GM23248 (cell line): ENCODE results near the gene TTC23. TPM values are rescaled to one million over a fixed set of nuclear protein-coding genes. Genes with fewer than 3 reads are reported as not detected.

ENCODE experiments used
- DNase-seq: peaks from one replicate; pipeline ENCODE4 v3.0.0-alpha.2; 2015
- H2AFZ ChIP-seq: fragments of 200-600 bp; sonication (generic); 2 replicates; pipeline ENCODE4 v1.6.1; 2016; ENCODE audit warnings: antibody characterized with exemption
- H3F3A ChIP-seq: fragments of 200-600 bp; sonication (generic); 2 replicates; pipeline ENCODE4 v1.6.1; 2016; ENCODE audit warnings: mild to moderate bottlenecking, antibody characterized with exemption, mixed run types; ENCODE audit not compliant: insufficient read depth
- H3K27ac ChIP-seq: fragments of 200-600 bp; sonication (generic); 2 replicates; pipeline ENCODE4 v1.5.1; 2016; ENCODE audit warnings: mild to moderate bottlenecking
- H3K27me3 ChIP-seq: fragments of 200-600 bp; sonication (generic); replicated peaks from 2 replicates; pipeline ENCODE4 v1.6.1; 2016; ENCODE audit warnings: mild to moderate bottlenecking; ENCODE audit not compliant: insufficient read depth
- H3K36me3 ChIP-seq: fragments of 200-600 bp; sonication (generic); 2 replicates; pipeline ENCODE4 v1.6.1; 2016; ENCODE audit warnings: low read depth, mild to moderate bottlenecking
- H3K4me1 ChIP-seq: fragments of 200-600 bp; sonication (generic); 2 replicates; pipeline ENCODE4 v1.6.1; 2016; ENCODE audit warnings: mild to moderate bottlenecking; ENCODE audit not compliant: insufficient read depth
- H3K4me2 ChIP-seq: fragments of 200-600 bp; sonication (generic); one replicate; pipeline ENCODE4 v1.6.1; 2016; ENCODE audit warnings: mild to moderate bottlenecking; ENCODE audit not compliant: unreplicated experiment
- H3K4me3 ChIP-seq: fragments of 200-600 bp; sonication (generic); 2 replicates; pipeline ENCODE4 v1.5.1; 2016; ENCODE audit warnings: mild to moderate bottlenecking
- H3K79me2 ChIP-seq: fragments of 200-600 bp; sonication (generic); 2 replicates; pipeline ENCODE4 v1.6.1; 2016; ENCODE audit warnings: mild to moderate bottlenecking; ENCODE audit not compliant: insufficient read depth
- H3K9ac ChIP-seq: fragments of 200-600 bp; sonication (generic); 2 replicates; pipeline ENCODE4 v1.6.1; 2016; ENCODE audit warnings: mild to moderate bottlenecking
- H3K9me2 ChIP-seq: fragments of 200-600 bp; sonication (generic); 2 replicates; pipeline ENCODE4 v1.6.1; 2016; ENCODE audit warnings: mixed run types, mild to moderate bottlenecking, moderate library complexity; ENCODE audit not compliant: insufficient read depth
- H3K9me3 ChIP-seq: fragments of 200-600 bp; sonication (generic); one replicate; pipeline ENCODE4 v1.6.1; 2017; ENCODE audit warnings: low read depth
- H4K20me1 ChIP-seq: fragments of 200-600 bp; sonication (generic); 2 replicates; pipeline ENCODE4 v1.6.0; 2016; ENCODE audit not compliant: insufficient read depth
- EZH2 ChIP-seq: fragments of 200-600 bp; sonication (generic); IDR thresholded peaks from 2 replicates; pipeline ENCODE4 v1.6.1; 2018; ENCODE audit warnings: antibody characterized with exemption, mild to moderate bottlenecking; ENCODE audit not compliant: insufficient read depth, poor library complexity, severe bottlenecking
- EZH2phosphoT487 ChIP-seq: fragments of 200-600 bp; sonication (generic); IDR thresholded peaks from 2 replicates; pipeline ENCODE4 v1.6.1; 2018; ENCODE audit warnings: antibody characterized with exemption, moderate library complexity, mild to moderate bottlenecking, low read depth; ENCODE audit not compliant: insufficient read depth
- WGBS, 2 experiments: methylation state at CpG; one replicate each; pipeline ENCODE4 v1.1.6; 2015 to 2017; ENCODE audit warnings: low lambda C conversion rate in 2 of 2, low coverage in 1 of 2; ENCODE audit errors: missing lambda C conversion rate in 2 of 2; 5-methylcytosine and 5-hydroxymethylcytosine counted together
- in situ Hi-C: fragments of 300-500 bp; cut with MboI; formaldehyde crosslinking; loops from 2 replicates; pipeline ENCODE4 v1.15.0; 2020
- polyA plus RNA-seq: library from polyadenylated mRNA; unstranded; fragments of >200 nt; fragmentation: Nextera tagmentation; extraction: Ambion mirVana; gene quantifications from 2 replicates; pipeline ENCODE4 v1.2.1, GENCODE V29; 2016
- total RNA-seq: library from RNA; depleted of rRNA; stranded (reverse); fragments of >200 nt; shearing (Covaris generic); gene quantifications from 2 replicates; pipeline ENCODE4 v1.2.3, GENCODE V29; 2014

The TTC23 gene
- total and polyA plus RNA-seq, 2 experiments from 2014 or later, result 10.8 to 18.6 TPM

DNA sequence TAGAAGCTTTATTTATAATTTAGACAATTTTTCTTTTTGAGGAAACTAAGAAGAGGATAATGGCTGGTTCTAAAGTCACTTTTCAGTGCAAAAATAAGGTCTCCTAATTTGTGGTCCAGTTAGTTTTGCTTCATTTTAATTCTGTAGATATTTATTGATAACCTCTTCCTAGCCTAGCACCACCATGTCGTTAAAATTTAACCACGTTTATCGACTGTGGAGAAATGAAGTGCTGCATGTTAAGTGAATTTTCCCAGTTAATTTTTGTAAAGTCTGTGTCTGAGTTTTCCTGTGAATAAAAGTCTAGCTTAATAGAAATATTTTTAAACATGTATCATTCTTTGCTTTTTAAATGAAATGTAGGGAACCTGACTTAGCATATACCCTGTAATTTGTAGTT lies 18.6 kb upstream of the TTC23 start:
- H3K9ac ChIP-seq, result no peak overlapping the region
- H3F3A ChIP-seq, result no peaks in the 10 kb centered on the region
- no peak for TF ChIP-seq EZH2phosphoT487
- in situ Hi-C loops, result loop anchor here (25.0 kb wide), 1 partner anchor 1069 kb away; the partner anchor contains the start of gene ADAMTS17
- WGBS, 2 experiments, result 96 to 98% methylated on average over 3 of the region's 3 CpGs
- H3K27ac ChIP-seq, result no peak overlapping the region
- no peak for DNase-seq
- H3K9me3 ChIP-seq, result no peaks in the 10 kb centered on the region
- no peaks in the 10 kb centered on the region for H3K36me3 ChIP-seq
- H3K27me3 ChIP-seq, result no peaks in the 10 kb centered on the region
- H4K20me1 ChIP-seq, result no peaks in the 10 kb centered on the region
- H3K9me2 ChIP-seq, result no peaks in the 10 kb centered on the region
- H3K79me2 ChIP-seq, result no peaks in the 10 kb centered on the region
- no peak overlapping the region for H3K4me2 ChIP-seq
- no peak overlapping the region for H2AFZ ChIP-seq
- no peaks in the 10 kb centered on the region for H3K4me1 ChIP-seq
- H3K4me3 ChIP-seq, result no peak overlapping the region

DNA sequence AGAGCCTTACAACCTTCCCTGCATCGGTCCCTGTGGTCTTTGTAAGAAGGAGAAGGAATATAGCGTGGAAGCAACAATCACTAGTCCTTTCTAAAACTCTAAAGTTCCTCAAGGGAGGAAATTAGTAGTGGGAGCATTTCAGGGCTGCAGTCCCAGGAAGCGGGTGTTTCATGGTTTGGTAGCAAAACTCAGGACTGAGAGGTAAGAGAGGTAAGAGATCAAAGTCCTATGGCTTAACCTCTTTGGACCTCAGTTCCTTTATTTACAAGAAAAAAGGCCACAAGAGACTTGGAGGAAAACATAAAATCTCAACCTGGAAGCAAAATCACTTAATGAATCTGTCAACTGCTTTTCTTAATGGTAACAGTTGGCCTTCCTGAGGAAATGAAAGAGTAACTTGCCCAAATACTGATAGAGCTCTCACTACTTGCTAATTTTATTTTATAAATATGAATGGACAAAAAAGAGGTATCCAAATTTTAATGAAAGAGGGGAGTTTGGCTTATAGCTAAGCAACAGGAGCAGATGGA lies 16.2 kb upstream of the TTC23 start:
- in situ Hi-C loops, result loop anchor here (25.0 kb wide), 1 partner anchor 1072 kb away; the partner anchor contains the start of gene ADAMTS17
- H3K27me3 ChIP-seq, result no peaks in the 10 kb centered on the region
- H3K4me1 ChIP-seq, result no peaks in the 10 kb centered on the region
- TF ChIP-seq EZH2phosphoT487 (no peak), EZH2 (no peak)
- 96 to 100% methylated on average over 3 of the region's 3 CpGs for WGBS, 2 experiments
- no peak for DNase-seq
- H3K4me2 ChIP-seq, result no peak overlapping the region
- H3K9ac ChIP-seq, result no peak overlapping the region
- H3K4me3 ChIP-seq, result no peak overlapping the region
- H3F3A ChIP-seq, result no peaks in the 10 kb centered on the region
- no peaks in the 10 kb centered on the region for H3K36me3 ChIP-seq
- no peaks in the 10 kb centered on the region for H3K9me3 ChIP-seq
- no peaks in the 10 kb centered on the region for H3K79me2 ChIP-seq
- H2AFZ ChIP-seq, result no peak overlapping the region
- H3K9me2 ChIP-seq, result no peaks in the 10 kb centered on the region
- H3K27ac ChIP-seq, result no peak overlapping the region
- no peaks in the 10 kb centered on the region for H4K20me1 ChIP-seq

DNA sequence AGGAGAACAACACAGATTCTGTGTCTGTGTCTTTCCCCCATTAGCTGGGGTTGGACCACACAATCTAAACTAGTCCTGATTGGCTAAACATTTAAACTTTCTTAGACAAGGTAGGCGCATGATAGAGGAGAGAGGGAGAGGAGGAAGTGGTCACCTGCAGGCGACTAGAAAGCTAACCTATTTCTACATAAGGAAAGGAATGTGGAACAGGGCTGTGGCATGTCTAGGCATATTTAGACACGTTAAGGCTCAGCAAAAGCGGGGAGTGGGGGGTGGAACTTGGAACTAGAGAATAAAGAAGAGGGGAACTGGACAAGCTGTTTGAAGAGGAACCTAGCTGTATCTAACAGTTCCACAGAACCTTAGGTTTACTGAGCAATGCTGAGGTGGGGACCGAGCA lies 14.7 kb upstream of the TTC23 start:
- 83 to 100% methylated on average over 5 of the region's 5 CpGs for WGBS, 2 experiments
- in situ Hi-C loops, result loop anchor here (25.0 kb wide), 1 partner anchor 1073 kb away; the partner anchor contains the start of gene ADAMTS17
- H3K4me1 ChIP-seq, result no peaks in the 10 kb centered on the region
- H4K20me1 ChIP-seq, result no peaks in the 10 kb centered on the region
- no peaks in the 10 kb centered on the region for H3K27me3 ChIP-seq
- no peak overlapping the region for H2AFZ ChIP-seq
- no peaks in the 10 kb centered on the region for H3K79me2 ChIP-seq
- H3K9ac ChIP-seq, result no peak overlapping the region
- no peaks in the 10 kb centered on the region for H3F3A ChIP-seq
- TF ChIP-seq EZH2, result no peak
- no peak for TF ChIP-seq EZH2phosphoT487
- no peak overlapping the region for H3K4me2 ChIP-seq
- DNase-seq, result no peak
- no peaks in the 10 kb centered on the region for H3K9me3 ChIP-seq
- no peaks in the 10 kb centered on the region for H3K9me2 ChIP-seq
- no peak overlapping the region for H3K4me3 ChIP-seq
- no peaks in the 10 kb centered on the region for H3K36me3 ChIP-seq
- no peak overlapping the region for H3K27ac ChIP-seq

DNA sequence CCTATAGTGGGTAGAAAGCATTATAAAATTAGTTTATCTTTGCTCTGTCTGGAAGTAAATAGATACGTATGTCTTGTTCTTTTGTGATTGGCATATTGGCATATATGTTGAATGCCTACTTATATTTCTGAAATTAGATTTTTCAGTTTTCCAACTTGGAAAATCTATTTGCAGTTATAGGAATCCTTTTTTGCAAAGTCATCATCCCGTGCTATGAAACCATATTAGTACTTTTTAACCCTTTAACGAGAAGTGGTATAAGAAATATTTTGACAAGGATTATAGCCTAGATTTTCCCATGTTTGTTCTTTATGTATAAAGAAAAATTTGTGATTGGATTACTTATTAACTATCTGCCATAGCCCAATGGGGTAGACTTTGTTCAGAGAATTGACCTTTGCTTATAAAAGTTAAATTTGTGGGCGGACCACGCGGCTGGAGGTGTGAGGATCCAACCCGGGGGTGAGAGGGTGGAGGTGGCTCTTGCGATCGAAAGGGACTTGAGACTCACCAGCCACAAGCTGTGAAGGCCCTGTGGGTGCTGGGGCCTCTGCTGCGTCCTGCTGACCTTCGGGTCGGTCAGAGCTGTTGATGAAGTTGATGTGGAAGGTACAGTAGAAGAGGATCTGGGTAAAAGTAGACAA lies 7.8 kb upstream of the TTC23 start:
- TF ChIP-seq EZH2phosphoT487 (no peak), EZH2 (no peak)
- H3F3A ChIP-seq, result peaks cover 17% of the 10 kb centered on the region
- H2AFZ ChIP-seq, result no peak overlapping the region
- no peaks in the 10 kb centered on the region for H3K27me3 ChIP-seq
- no peak overlapping the region for H3K4me3 ChIP-seq
- H3K9me2 ChIP-seq, result no peaks in the 10 kb centered on the region
- peaks cover 18% of the 10 kb centered on the region for H3K4me1 ChIP-seq
- DNase-seq, result no peak
- H3K4me2 ChIP-seq, result no peak overlapping the region
- no peak overlapping the region for H3K27ac ChIP-seq
- H3K36me3 ChIP-seq, result no peaks in the 10 kb centered on the region; the same call in 1 of the 2 replicates
- peaks cover 7% of the 10 kb centered on the region; the same call in 1 of the 2 replicates for H3K79me2 ChIP-seq
- no peak overlapping the region for H3K9ac ChIP-seq
- H4K20me1 ChIP-seq, result no peaks in the 10 kb centered on the region
- in situ Hi-C loops, result loop anchor here (25.0 kb wide), 1 partner anchor 1080 kb away; the partner anchor contains the start of gene ADAMTS17
- H3K9me3 ChIP-seq, result no peaks in the 10 kb centered on the region
- 91 to 94% methylated on average over 12 of the region's 12 CpGs for WGBS, 2 experiments
